Activated naive CD4-positive, alpha-beta T cell (primary cell): ENCODE measurements around the gene GNB1L.

Experiments used
- DNase-seq, 4 experiments: peaks; one replicate each; lab custom pipeline; 2025; lab: John Stamatoyannopoulos, UW

Gene GNB1L

DNA sequence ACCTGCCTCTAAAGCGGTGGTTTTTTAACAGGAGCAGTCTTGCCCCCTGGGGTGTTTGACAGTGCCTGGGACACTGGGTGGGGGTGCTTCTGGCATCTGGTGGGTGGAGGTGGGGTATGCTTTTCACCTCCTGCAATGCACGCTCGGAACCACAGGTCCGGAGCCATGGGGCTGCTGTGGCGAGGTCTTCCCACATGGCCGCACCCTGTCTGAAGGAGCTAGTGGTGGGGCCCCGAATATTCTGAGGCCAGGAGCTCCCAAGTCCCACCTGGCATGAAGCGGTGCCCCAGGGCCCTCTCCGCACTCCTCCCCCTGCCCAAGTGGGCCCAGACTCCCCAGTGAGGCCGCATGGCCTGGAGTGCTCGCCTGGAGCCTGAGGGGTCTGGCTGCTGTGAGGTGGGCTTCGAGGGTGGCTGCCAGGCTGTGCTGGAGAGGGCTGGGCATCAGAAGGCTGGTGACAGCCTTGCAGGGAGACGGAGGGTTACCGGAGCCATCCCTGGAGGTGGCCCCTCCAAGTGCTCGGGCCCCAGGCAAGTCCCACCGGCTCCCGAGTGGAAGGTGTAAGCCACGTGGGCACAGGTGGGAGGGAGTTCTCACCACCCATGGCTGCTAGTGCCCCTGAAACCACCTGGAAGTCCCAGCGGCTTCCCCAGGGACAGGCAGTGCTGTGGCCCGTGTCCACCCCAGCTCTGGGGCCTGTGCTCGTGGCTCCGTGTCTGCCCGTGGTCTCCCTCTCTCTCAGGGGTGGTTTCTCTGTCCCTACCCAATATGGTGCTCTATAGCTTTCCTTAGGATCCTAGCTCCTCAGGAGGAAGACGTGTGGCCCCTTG is 79.0 kb downstream of the GNB1L start:
- DNase-seq, result no peak

DNA sequence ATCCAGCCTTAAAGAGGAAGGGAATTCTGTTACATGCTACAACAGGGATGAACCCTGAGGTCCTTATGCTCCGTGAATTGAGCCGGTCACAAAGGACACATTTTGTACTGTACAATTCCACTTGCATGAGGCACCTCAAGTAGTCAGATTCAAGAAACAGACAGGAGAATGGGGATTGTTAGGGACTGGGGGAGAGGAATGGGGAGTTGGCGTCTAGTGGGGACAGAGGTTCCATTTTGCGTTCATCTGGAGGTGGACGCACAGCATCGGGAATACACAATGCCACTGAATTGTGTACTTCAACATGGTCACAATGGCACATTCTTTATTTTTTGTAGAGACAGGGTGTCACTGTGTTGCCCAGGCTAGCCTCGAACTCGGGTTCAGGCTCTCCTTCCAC is 80.0 kb downstream of the GNB1L start:
- DNase-seq, result no peak

DNA sequence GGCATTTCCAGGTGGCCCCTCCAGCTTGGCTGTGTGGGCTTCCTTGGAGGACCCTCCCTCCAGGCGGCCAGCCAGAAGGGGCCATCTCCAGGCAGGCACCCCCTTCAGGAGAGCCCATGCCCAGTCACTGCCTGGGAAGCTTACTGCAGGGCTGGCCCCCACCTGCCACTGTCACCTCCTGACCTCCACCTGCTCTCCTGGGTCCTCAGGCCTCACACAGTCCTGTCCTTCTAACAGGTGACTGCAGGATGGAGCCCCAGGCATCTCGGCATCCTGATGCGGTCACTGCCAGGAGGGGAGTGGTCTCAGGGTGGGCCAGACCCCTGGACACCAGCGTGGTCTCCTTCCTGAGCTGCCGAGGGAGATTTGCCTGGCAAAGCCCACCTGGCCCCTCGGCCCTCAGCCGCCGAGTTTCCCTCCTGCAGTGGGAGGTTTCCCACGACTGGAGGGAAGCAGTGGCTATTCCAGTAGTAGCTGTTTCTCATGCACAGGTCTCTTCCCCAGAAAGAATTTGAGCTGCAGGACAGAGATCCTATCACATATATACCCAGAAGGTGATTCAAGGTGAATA is 81.1 kb downstream of the GNB1L start:
- no peak for DNase-seq

DNA sequence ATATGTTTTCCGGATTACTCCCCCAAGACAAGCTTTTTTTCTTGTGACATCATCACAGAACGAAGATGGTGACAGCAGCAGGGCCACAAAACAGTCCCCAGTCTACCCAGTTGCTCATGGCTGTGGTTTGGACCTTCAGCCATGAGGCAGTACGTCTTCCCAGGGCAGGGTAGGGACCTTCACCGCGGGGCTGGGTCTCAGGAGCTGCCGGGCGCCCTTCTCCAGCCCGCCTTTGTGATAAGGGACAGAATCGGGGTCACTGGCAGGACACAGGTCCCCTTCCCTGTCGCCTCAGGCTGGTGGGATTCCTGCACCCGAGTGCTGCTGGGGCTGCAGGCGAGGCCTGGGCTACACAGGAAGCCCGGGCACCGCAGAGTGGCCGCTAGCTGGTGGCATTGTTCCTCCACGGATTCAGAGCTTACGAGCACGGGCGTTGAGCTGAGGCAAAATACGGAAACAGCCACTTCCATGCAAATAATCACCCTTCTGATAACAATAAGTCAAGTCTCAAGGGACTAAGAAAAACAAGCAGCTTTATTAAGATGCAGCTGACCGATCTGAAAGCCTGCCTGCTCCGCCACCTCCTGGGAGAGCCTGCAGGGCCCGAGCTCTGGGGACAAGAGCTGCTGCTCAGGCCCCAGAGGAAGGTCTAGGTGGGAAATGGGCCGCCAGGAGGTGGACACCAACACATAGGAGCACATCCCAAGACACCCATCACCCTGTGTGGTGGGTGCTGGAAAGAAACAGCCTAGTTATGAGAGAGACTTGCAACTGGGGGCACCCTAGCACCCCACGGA is 81.8 kb downstream of the GNB1L start:
- DNase-seq, result no peak

DNA sequence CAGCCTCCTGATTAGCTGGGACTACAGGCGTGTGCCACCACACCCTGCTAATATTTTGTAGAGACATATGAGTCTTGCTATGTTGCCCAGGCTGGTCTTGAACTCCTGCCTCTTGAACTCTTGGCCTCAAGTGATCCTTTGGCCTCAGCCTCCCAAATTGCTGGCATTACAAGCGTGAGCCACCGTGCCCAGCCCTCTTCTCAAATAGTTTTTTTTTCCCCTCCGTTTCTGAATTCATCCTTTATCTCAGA is 82.3 kb downstream of the GNB1L start:
- DNase-seq, result no peak

DNA sequence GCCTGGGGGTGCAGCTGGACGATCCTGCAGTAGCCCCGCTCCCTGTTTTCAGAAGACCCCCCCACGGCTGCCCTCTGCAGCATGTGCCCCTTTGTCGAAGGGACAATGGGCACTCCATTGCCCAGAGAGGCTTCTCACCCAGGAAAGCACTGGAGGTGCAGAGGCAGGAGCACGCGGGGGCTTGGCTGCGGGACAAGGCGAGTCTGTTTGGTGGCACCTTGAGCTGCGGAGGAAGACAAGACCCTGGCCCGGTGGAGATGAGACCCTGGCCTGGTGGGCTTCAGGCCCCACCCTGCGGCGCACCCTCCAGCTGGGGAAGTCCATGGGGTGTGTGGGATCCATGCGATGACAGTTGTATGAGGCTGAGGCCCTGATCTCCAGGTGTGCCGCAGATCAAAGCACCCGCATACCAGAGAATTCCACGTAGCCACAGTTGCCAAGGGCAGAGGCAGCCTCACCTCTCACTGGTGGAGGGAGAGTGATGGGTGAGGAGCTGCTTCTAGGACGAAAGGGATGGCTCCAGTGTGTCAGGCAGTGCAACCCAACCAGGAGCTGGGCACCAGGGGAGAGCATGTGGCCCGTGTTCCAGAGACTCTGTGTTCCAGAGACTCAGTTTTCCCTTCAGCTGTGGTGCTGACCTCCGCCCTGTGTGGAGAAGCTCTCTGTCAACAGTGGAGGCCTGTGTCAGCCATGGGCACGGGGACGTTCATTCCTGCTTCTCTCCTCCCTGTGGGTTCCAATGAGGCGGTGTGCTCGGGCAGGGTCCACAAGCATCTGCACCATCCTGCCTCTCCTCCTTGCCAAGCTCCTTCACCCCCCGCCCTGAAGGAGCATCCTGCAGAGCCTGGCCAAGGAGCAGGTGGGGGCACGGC is 84.1 kb downstream of the GNB1L start:
- DNase-seq, result no peak

DNA sequence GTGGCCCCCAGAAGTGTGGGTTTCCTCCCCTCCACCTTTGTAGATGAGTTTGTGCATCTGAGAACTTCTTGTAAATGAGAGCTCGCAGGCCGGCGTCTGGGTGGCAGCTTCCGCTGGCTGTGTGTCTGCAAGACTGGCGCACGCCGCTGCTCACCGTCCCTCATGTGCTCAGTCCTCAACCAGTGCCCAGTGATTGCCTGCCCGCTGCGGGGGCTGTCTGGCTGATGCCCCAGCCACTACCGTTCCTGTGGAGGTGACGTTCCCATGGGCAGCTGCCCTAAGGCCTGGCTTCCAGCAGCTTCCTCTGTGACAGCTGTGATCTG is 85.3 kb downstream of the GNB1L start:
- DNase-seq, result no peak

DNA sequence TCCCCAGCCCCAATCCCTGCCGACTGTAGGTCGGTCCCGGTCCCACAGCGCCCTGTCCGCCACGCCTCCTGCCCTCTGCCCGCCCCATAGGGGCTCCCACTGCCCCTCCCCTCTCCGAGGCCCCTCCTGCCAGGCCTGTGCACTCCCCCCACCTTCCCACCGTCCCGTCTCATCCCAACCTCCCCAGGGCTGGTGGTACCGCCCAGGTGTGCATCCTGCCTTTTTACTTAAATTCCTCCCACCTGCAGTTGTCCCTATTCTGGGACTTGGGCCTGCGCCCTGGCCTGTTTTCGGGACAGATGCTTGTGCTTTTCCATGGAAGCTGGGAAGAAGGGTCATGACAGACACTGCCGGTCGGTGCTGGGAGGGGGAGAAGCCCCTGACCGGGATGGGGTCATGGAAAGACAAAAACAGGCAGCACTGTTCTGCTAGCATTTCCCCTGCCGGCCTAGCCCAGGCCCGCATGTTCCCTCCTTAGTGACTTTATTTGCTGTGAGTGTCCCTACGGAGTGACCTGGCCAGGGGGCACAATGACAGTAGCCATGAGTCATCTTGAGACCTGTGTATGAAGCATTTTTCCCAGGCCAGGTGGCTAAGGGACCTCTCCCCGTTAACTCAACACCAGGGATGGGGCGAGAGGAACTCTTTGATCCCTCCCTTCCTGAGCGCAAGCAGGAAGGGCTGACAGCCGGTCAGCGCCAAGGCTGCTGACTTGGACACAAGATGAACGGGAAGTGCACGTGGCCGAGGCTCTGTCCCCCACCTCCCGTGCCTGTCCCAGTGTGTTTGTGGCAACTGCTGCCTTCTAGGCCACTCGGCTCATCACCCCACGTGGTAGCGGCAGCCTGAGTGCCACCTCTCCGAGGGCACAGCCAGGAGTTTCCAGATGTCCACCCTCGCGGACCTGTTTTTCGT is 87.0 kb downstream of the GNB1L start:
- no peak for DNase-seq

DNA sequence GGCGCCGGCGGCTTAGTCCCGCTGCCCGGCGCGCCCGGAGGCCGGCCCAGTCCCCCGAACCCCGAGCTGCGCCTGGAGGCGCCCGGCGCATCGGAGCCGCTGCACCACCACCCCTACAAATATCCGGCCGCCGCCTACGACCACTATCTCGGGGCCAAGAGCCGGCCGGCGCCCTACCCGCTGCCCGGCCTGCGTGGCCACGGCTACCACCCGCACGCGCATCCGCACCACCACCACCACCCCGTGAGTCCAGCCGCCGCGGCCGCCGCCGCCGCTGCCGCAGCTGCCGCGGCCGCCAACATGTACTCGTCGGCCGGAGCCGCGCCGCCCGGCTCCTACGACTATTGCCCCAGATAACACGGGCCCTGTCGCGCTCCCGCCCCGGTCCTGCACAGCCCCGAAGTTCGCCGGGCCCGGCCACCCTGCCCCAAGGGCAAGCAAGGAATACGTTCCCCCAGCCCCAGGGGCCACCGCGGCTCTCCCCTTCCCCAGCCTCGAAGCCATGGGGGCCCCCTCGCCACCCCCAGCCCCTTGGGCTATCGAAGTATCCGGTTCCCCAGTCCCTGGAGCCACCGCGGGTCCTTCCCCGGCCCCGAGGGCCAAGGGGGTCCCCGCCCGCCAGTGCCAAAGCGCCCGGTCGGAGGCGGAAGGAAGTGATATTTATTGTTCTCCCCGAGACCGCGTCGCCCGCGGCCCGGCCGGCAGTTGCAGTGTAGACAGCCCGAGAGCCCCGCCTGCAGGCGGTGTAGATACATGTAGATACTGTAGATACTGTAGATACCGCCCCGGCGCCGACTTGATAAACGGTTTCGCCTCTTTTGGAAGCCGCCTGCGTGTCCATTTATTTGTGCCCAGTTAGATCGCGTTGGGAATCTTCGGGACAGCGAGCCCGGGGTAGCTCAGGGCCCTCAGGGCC is 87.9 kb downstream of the GNB1L start:
- DNase-seq, result peak in 2 of 4 experiments; percentile 9 to 19

DNA sequence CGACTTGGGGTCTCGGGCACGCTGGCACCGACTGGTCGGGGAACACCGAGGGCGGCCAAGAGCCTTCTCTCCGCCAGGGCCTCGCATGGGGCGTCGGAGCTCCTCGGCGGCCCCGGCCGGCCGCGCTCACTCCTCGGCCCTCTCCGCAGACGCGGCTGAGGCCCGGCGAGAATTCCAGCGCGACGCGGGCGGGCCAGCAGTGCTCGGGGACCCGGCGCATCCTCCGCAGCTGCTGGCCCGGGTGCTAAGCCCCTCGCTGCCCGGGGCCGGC is 88.5 kb downstream of the GNB1L start:
- no peak for DNase-seq

DNA sequence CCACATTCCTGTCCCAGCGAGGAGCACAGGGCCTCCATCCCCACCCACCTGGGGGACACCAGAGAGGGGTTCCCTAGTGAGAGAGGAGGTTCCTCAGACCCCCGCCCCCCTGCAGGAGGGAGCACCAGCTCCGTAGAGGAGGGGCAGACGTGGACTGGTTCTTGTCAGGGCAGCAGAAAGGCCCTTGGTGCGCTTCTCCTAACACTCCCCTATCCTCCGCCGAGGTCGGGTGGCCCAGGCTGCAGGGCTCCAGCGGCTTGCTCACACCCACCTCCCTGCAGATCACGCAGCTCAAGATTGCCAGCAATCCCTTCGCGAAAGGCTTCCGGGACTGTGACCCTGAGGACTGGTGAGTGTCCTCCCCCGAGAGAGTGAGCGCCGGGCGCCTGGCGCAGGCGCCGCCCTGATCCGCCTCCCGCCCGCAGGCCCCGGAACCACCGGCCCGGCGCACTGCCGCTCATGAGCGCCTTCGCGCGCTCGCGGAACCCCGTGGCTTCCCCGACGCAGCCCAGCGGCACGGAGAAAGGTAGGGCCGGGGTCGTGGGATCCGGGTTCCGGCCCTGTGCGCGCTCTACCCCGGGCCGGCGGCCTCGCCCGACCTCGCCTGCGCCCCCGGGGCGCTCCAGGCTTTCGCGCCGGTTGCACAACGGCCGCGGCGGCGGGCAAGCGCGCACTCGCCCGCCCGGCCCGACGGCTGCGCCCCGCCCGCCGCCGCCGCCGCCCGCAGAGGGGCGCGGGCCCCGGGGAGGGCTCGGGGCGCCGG is 89.0 kb downstream of the GNB1L start:
- no peak for DNase-seq

DNA sequence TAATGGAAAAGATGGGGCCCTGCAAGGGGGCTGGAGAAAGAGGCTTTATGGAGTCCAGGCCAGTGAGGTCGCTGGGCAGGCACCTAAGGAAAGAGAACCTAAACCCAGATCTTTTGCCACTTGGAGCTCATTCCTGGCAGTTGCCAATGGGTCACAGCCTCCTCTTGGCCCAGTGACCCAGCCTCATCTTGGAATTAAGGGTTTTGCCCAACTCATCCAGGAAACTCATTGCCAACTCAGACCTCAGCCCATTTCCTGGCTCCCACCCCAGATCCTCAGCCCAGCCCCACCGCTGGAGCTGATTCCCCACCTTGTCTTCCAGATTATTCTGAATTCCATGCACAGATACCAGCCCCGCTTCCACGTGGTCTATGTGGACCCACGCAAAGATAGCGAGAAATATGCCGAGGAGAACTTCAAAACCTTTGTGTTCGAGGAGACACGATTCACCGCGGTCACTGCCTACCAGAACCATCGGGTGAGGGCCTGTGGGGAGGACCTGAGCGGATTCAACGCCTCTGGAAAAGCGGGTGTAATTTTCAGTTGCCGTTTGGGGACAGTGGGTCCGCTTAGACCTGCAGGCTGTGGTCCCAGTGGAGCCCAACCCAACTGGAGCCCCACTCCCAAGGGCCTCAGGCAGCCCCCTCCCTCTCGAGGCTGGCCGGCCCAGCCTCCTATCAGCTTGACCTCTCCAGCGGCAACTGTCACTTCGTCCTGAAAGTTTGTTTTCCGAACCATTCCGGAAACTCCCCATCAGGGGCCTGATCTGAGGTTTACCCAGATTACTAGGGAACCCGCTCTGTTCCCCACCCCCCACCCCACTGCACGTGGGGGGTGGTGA is 89.8 kb downstream of the GNB1L start:
- no peak for DNase-seq

DNA sequence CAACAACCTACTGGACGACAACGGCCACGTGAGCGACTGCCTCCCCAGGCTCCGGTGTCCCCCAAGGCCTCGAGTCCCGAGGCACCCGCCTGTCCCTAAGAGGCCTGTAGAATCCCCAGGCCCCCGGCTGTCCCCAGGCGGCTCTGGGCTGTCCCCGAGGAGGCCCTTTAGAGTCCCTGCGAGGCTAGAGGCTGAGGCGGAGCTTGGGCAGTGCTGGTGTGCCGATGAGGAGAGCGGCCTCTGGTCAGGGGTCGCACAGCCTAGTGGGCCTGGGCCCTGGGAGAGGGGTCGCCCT is 90.4 kb downstream of the GNB1L start:
- no peak for DNase-seq

DNA sequence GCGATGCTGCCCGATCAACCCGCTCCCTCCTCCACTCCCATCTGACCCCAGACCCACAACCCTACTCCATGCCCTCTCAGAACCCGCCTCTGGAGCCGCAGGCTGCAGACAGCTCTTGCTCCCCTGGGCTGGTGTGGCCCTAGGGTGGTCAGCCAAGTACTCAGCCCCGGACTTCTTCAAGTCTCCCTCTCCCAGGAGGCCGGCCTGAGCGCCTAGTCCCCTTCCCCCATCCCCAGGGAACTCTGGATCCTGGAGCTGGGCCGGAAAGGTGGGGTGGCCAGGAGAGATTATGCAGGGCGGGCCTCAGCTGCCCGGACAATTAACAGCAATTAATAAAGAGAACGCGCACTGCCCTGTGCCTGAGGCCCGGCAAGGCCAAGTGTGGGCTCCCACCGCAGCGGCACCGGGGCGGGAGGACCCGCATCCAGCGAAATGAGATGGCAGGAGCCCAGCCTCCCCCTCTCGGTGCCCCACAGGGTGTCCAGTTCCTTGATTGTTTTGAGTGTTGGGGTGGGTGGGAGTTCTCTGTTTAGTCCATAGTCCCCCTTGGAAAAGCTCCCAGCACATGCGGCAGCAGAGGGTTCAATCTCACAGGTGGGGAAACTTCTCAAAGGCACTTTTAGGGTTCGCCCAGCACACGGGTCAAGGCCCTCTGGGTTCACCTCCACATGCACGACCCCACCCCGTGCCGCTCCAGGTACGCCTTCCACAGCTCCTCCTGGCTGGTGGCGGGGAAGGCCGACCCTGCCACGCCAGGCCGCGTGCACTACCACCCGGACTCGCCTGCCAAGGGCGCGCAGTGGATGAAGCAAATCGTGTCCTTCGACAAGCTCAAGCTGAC is 91.0 kb downstream of the GNB1L start:
- DNase-seq, result no peak

DNA sequence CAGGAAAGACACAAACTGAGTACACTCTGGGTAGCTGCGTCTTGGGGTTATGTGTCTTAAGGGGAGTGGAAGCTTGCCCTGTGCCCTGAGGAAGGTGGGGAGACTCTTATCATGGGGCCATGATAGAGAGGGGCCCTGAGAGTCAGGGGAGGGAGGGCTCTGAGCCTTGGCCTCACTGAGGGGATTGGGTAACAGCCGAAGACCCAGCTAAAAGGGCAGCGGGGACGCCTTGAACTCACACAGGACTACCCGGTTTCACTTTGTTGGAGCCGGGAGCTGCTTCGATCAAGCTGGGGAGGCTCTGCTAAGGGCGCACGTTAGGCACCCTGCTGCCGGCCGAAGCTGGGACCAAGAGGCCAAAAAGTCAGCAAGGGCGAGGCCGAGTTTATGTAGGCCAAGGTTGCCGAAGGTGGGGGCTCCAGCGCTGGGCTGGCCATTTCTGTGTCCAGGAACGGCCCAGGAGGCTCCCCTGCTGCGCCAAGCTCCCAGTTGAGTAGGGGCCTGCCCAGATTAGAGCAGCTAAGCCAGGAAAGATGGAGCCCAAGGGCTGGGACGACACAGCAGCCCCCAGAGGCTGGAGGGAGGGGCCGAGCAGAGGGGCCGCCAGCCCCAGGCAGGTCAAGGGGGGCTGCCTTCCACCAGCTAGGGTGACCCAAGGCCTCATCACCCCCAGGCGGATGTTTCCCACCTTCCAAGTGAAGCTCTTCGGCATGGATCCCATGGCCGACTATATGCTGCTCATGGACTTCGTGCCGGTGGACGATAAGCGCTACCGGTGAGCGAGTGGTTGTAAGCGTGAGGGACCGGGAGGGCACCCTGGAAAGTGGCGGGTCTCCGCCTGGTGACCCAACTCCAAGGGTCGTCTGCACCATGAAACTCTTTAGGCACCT is 91.9 kb downstream of the GNB1L start:
- no peak for DNase-seq

DNA sequence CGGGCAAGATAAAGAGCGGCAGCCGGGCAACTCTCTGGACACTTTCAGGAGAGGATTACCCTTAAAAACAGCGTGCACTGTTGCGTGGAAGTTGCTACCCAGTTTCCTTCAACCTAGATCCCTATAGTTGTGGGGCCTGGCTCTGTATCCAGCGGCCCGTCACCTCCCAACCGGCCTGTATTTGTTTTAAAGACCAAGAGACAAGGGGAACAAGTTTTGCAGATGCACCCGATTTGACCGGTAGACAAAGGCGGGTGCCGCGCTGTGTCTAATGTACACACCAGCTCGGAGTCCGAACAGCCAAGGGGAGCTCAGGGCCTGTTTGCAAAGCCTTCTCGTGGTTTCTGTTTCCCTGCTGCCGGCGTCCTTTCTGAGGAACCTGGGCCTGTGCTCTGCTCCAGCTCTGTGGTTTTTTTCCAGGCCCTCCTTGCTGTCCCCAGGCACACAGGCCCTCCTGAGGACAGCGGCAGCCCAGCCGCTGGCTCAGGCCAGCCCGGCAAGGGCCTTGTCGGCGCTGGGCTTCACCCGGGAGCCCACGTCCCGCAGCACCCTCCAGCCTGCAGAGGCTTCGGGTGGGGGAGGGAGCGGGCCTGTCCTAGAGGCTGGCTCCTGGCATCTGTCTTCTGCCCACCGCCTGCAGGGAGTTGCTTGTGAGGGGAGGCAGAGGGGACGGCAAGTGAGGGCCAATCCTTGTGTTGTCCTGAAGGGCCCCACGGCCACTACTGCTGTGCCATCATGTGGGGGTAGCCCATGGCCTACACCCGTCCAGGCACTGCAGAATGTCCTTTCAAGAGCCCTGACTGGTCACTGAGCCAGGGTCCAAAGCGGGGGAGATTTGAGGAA is 92.7 kb downstream of the GNB1L start:
- DNase-seq, result no peak
